Mucosa of descending colon (tissue), 3 donors: ENCODE data around the gene SPATS2L. TPM values are rescaled to one million over a fixed set of nuclear protein-coding genes. Genes with fewer than 3 reads are reported as not detected.

ENCODE experiments used
- ATAC-seq: fragments of 200-7000 bp; cut with Tn5 transposase; one replicate; pipeline ENCODE4 v1.9.1; 2020; ENCODE audit warnings: mild to moderate bottlenecking, moderate library complexity
- DNase-seq, 3 donors: peaks; one replicate each; pipeline ENCODE4 v3.0.0-alpha.2; 2020
- H3K36me3 ChIP-seq: fragments of 200-600 bp; one replicate; pipeline ENCODE4 v1.8.0; 2021; ENCODE audit warnings: low read depth, mild to moderate bottlenecking
- H3K4me1 ChIP-seq: fragments of 200-600 bp; one replicate; pipeline ENCODE4 v1.8.0; 2021; ENCODE audit warnings: low read depth, mild to moderate bottlenecking
- H3K4me3 ChIP-seq: fragments of 200-600 bp; one replicate; pipeline ENCODE4 v1.8.0; 2021; ENCODE audit warnings: mild to moderate bottlenecking
- H3K9me3 ChIP-seq: fragments of 200-600 bp; one replicate; pipeline ENCODE4 v1.8.0; 2021; ENCODE audit warnings: mild to moderate bottlenecking
- intact Hi-C, 2 donors: fragments of 100-400 bp; cut with DNase I in 1 of 2; cut with micrococcal nuclease in 1 of 2; formaldehyde crosslinking; loops; one replicate each; pipeline versions ENCODE4 v1.11.0 to v1.11.1; 2022; cut with DNase I, micrococcal nuclease
- total RNA-seq, 3 donors: library from RNA; stranded (reverse); fragmentation: NEBNext Ultra II Directional in 2 of 3; extraction: Animal tissue kit (Norgen Biotek cat#: 25700) in 2 of 3; gene quantifications; one replicate each; pipeline versions ENCODE4 v1.2.1 to v1.2.4, GENCODE V29; 2021 to 2023
- TF ChIP-seq, protein P1 (sequence below): fragments of 200-600 bp; IDR thresholded peaks from one replicate; pipeline ENCODE4 v1.8.0; 2022; ENCODE audit warnings: antibody characterized with exemption, mild to moderate bottlenecking
- donor health status: DM: no; HTN: no; CAD: no; lungs with moderate emphysema.
- donor health status: DM: no; HTN: no; CAD: no.
- donor health status: DM: no; HTN: yes; CAD: no.

SPATS2L gene
- total RNA-seq, 3 donors from 2014 or later = 160 to 238 (median 232) TPM

DNA sequence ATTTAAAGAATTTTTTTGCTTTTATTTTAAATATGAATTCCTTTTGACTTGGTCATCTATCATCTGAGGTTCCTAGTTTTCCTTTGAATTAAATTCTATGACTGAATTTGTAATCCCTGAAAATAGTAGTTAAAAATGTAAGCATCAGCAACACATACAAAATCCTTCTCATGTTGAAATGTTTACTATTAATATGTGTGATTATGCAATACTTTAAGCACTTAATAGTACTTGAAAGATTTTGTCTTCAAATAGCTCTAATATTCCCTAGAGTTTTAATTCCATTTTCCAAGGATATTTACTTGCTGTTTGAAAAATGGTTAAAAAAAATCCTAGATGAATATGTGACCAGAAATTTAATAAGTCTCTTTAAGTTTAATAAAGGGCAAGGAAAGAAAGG lies 26.6 kb upstream of the SPATS2L start:
- TF ChIP-seq, protein P1, sequence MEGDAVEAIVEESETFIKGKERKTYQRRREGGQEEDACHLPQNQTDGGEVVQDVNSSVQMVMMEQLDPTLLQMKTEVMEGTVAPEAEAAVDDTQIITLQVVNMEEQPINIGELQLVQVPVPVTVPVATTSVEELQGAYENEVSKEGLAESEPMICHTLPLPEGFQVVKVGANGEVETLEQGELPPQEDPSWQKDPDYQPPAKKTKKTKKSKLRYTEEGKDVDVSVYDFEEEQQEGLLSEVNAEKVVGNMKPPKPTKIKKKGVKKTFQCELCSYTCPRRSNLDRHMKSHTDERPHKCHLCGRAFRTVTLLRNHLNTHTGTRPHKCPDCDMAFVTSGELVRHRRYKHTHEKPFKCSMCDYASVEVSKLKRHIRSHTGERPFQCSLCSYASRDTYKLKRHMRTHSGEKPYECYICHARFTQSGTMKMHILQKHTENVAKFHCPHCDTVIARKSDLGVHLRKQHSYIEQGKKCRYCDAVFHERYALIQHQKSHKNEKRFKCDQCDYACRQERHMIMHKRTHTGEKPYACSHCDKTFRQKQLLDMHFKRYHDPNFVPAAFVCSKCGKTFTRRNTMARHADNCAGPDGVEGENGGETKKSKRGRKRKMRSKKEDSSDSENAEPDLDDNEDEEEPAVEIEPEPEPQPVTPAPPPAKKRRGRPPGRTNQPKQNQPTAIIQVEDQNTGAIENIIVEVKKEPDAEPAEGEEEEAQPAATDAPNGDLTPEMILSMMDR = no peak
- intact Hi-C loops = no loop called here
- H3K4me3 ChIP-seq = no peak overlapping the region
- DNase-seq (no peak), ATAC-seq (no peak)
- no peaks in the 10 kb centered on the region for H3K9me3 ChIP-seq
- no peaks in the 10 kb centered on the region for H3K4me1 ChIP-seq
- H3K36me3 ChIP-seq = no peaks in the 10 kb centered on the region

DNA sequence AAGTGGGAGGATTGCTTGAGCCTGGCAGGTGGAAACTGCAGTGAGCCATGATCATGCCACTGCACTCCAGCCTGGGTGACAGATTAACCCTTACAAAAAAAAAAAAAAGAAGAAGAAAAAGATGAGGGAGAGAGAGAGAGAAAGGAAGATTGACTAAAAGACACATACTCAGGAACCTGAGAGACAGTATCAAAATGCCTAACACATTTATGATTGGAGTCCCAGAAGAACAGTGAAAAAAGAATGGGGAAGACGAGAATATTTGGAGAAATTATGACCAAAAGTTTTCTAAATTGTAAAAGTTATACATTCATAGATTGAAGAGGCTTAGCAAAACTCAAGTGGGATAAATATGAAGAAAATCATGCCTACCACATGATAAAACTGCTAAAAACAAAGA lies 19.9 kb upstream of the SPATS2L start:
- no peak overlapping the region for H3K4me3 ChIP-seq
- no peaks in the 10 kb centered on the region for H3K36me3 ChIP-seq
- DNase-seq (no peak), ATAC-seq (no peak)
- no peaks in the 10 kb centered on the region for H3K9me3 ChIP-seq
- TF ChIP-seq, protein P1 = no peak
- intact Hi-C loops = no loop called here
- H3K4me1 ChIP-seq = no peaks in the 10 kb centered on the region

DNA sequence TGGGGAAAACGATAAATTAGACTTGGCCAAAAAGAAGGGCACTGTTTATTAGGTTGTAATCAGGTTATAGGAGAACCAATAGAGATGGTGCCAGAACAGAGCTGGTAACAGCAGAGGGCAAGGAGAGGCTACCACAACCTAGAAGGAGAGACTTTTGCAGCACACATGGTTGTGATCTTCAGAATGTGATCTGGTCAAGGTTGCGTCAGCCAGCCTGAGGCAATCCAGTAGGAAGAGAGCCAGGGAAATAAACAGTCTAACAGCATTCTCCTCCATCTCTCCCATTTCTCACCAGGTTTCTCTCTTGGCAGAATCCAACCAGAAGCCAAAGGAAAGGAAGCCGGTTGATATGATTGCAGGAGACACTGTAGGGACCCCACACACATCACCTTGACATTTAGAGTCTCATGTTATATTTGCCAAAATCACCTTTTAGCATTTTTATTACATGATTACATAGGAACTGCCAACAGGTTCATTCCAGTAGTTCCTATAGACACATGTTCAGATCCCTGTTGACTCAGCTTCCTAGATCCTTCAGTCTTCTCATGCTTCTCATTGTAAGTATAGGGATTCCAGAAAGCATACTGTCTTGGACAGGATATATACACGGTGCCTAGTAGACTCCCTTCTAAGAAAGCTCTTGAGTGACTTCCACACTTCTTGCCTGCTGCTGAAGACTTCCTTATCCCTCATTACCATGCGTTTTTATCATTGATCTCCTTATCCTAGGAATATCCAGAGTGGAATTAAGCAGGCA lies 17.6 kb upstream of the SPATS2L start:
- H3K36me3 ChIP-seq = no peaks in the 10 kb centered on the region
- no peak for ATAC-seq
- no peak for DNase-seq
- intact Hi-C loops = no loop called here
- H3K9me3 ChIP-seq = no peaks in the 10 kb centered on the region
- H3K4me1 ChIP-seq = no peaks in the 10 kb centered on the region
- no peak overlapping the region for H3K4me3 ChIP-seq
- TF ChIP-seq, protein P1 = no peak

DNA sequence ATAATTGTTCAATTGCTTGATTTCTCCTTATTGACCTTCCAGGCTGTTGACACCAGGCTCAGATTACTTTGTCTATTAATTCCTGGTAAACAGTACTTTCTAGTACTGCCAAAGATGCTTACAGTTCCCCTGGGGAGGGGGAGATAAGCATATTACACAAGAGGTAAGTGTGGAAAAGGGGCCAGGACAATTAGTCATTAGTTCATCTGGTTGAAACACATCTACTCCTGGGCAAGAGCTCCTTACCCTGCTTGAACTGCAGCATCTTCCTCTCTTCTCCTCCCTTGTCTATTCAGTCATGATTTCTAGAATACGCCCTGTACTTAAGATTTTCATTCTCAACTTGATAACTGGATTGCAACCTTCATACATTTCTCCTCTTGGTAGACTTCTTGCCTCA lies 10.4 kb upstream of the SPATS2L start:
- intact Hi-C loops = no loop called here
- no peak for DNase-seq
- TF ChIP-seq, protein P1 = no peak

DNA sequence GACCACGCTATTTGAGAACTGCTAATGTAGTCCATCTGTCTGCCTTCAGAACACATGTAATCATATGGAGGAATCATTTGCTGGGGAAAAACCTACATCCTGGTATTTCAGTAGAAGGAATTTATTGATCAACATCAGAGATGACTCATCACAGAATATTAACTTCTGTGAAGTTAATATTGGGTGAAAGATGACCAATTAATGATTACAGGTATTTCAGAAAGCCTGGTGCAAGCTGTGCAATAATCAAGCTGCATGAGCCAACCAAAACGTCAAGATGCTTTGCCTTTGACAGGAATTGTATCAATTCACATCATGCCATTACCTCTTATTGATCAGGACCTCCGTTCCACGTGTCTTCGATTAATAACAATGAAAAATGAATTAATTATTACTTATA lies 9.4 kb upstream of the SPATS2L start:
- Histone ChIP-seq H3K4me1 (no peaks in the 10 kb centered on the region), H3K9me3 (no peaks in the 10 kb centered on the region), H3K36me3 (no peaks in the 10 kb centered on the region), H3K4me3 (no peak overlapping the region)
- intact Hi-C loops = no loop called here
- no peak for ATAC-seq
- DNase-seq = no peak
- TF ChIP-seq, protein P1 = no peak

More for the DNA sequence above, 10.4 kb upstream of the SPATS2L start:
- no peaks in the 10 kb centered on the region for H3K36me3 ChIP-seq
- no peak overlapping the region for H3K4me3 ChIP-seq
- ATAC-seq = no peak
- H3K9me3 ChIP-seq = no peaks in the 10 kb centered on the region
- H3K4me1 ChIP-seq = no peaks in the 10 kb centered on the region
